HG02943 (cell line): ENCODE measurements around the gene HOXA6.

Experiments
- ATAC-seq: cut with Tn5 transposase; IDR thresholded peaks from one replicate; pipeline ENCODE4 v1.9.1; 2021; ENCODE audit warnings: mild to moderate bottlenecking, low read depth, moderate library complexity; ENCODE audit not compliant: unreplicated experiment

Gene HOXA6

GRCh38 chr7:27163288-27164044 is 15.9 kb upstream of the HOXA6 start:
- ATAC-seq, result no peak

GRCh38 chr7:27162561-27163287 is 15.2 kb upstream of the HOXA6 start:
- ATAC-seq, result no peak

GRCh38 chr7:27161721-27162560 is 14.4 kb upstream of the HOXA6 start:
- ATAC-seq, result no peak

GRCh38 chr7:27161214-27161720 is 13.7 kb upstream of the HOXA6 start:
- no peak for ATAC-seq

GRCh38 chr7:27160546-27161213 is 13.1 kb upstream of the HOXA6 start:
- ATAC-seq, result no peak

- no peak for ATAC-seq
Observed at GRCh38 chr7:27160145-27160545, 12.6 kb upstream of the HOXA6 start.

- no peak for ATAC-seq
Observed at GRCh38 chr7:27159266-27160144, 11.9 kb upstream of the HOXA6 start.

- ATAC-seq, result no peak
Observed at GRCh38 chr7:27158436-27159265, 11.1 kb upstream of the HOXA6 start.

GRCh38 chr7:27157702-27158431 is 10.3 kb upstream of the HOXA6 start:
- ATAC-seq, result no peak

- ATAC-seq, result no peak
Observed at GRCh38 chr7:27156916-27157701, 9.5 kb upstream of the HOXA6 start.

- ATAC-seq, result no peak
Observed at GRCh38 chr7:27156508-27156898, 8.9 kb upstream of the HOXA6 start, which contains the start of gene HOXA7. Gene HOXA7, minus strand, starts transcription at chr7:27156675. Its CDS starts 130 bp downstream, at chr7:27156545.

- ATAC-seq, result no peak
Observed at GRCh38 chr7:27155816-27156507, 8.4 kb upstream of the HOXA6 start.

GRCh38 chr7:27154901-27155815 is 7.6 kb upstream of the HOXA6 start:
- ATAC-seq, result no peak

GRCh38 chr7:27154369-27154768 is 6.8 kb upstream of the HOXA6 start:
- no peak for ATAC-seq

GRCh38 chr7:27153526-27153925 is 6.0 kb upstream of the HOXA6 start:
- no peak for ATAC-seq
